HCT116 (cell line): Measurements from ENCODE around the gene KMT2B. TPM values are rescaled to one million over a fixed set of nuclear protein-coding genes. Genes with fewer than 3 reads are reported as not detected.

Source experiments
- ATAC-seq: fragments of 200-7000 bp; cut with Tn5 transposase; 2 replicates; pipeline ENCODE4 v1.9.1; 2020; ENCODE audit warnings: mild to moderate bottlenecking, moderate library complexity
- BruUV-seq: library from RNA; stranded (reverse); fragments of 400-500 nt; replicated peaks from 2 replicates; lab custom pipeline; 2021; lab: Mats Ljungman, UMichigan
- CTCF ChIA-PET: fragments of 300-600 bp; sonication (Branson Sonifier 250); formaldehyde crosslinking; loops from one replicate; lab custom pipeline; 2021; ENCODE audit warnings: antibody characterized with exemption; lab: Charles Lee
- POLR2A ChIA-PET: fragments of 300-600, 350-600 bp; sonication (Branson Sonifier 250); formaldehyde crosslinking; loops from one replicate; lab custom pipeline; 2021; ENCODE audit warnings: antibody characterized with exemption; lab: Charles Lee
- RAD21 ChIA-PET, 2 experiments: fragments of 300-600 bp; sonication (Branson Sonifier 250); formaldehyde crosslinking; loops; one replicate each; lab custom pipeline; 2023; ENCODE audit warnings: low total read pairs in 2 of 2; ENCODE audit not compliant: uncharacterized antibody in 2 of 2, unreplicated experiment in 2 of 2, low non-redundant PET in 1 of 2; lab: Charles Lee
- DNase-seq: peaks from one replicate; pipeline ENCODE4 v3.0.0-alpha.2; 2010; ENCODE audit warnings: low read depth, low spot score
- H2AFZ ChIP-seq: fragments of 200-600 bp; shearing (Covaris generic), sonication (generic); 2 replicates; pipeline ENCODE4 v1.6.1; 2017; ENCODE audit warnings: low read depth, mixed run types, mixed read lengths, antibody characterized with exemption, low read length; ENCODE audit not compliant: poor library complexity, severe bottlenecking
- H3K27ac ChIP-seq: 2 replicates; pipeline ENCODE4 v1.5.1; 2012; ENCODE audit warnings: low read depth, low read length
- H3K27me3 ChIP-seq: fragments of 200-600 bp; sonication (generic); 2 replicates; pipeline ENCODE4 v1.6.1; 2016; ENCODE audit warnings: mixed run types, low read length, mixed read lengths; ENCODE audit not compliant: insufficient read depth
- H3K36me3 ChIP-seq, 2 experiments: fragments of 200-500 bp in 1 of 2; fragments of 200-600 bp in 1 of 2; sonication (Bioruptor generic) in 1 of 2; sonication (generic) in 1 of 2; 2 replicates each; pipeline versions ENCODE4 v1.5.1 to v1.6.1; 2014 to 2016; ENCODE audit warnings: low read length in 2 of 2, inconsistent platforms in 1 of 2, mixed read lengths in 1 of 2, mixed run types in 1 of 2; ENCODE audit not compliant: insufficient read depth in 2 of 2, control insufficient read depth in 1 of 2
- H3K4me1 ChIP-seq, 2 experiments: fragments of 200-600 bp in 1 of 2; sonication (generic) in 1 of 2; 2 replicates each; pipeline versions ENCODE4 v1.5.1 to v1.6.1; 2012 to 2017; ENCODE audit warnings: low read length in 2 of 2, inconsistent platforms in 1 of 2, mild to moderate bottlenecking in 1 of 2, mixed read lengths in 1 of 2, mixed run types in 1 of 2, moderate library complexity in 1 of 2; ENCODE audit not compliant: insufficient read depth in 2 of 2, control insufficient read depth in 1 of 2
- H3K4me2 ChIP-seq: fragments of 200-600 bp; sonication (generic); 2 replicates; pipeline ENCODE4 v1.6.1; 2017; ENCODE audit warnings: mixed run types, low read length, mixed read lengths
- H3K4me3 ChIP-seq, 2 experiments: fragments of 200-600 bp in 1 of 2; sonication (generic) in 1 of 2; replicated peaks in 1 of 2; 2 replicates each; pipeline ENCODE4 v1.5.1; 2011 to 2016; ENCODE audit warnings: low read length in 2 of 2, control low read depth in 1 of 2, low read depth in 1 of 2, mild to moderate bottlenecking in 1 of 2, mixed read lengths in 1 of 2, mixed run types in 1 of 2
- H3K79me2 ChIP-seq: fragments of 200-600 bp; sonication (generic); 2 replicates; pipeline ENCODE4 v1.6.1; 2017; ENCODE audit warnings: mild to moderate bottlenecking, mixed run types, low read length, moderate library complexity, mixed read lengths; ENCODE audit not compliant: insufficient read depth
- H3K9ac ChIP-seq: fragments of 200-600 bp; sonication (generic); 2 replicates; pipeline ENCODE4 v1.6.1; 2016; ENCODE audit warnings: low read length, mixed read lengths
- H3K9me2 ChIP-seq: fragments of 200-600 bp; sonication (generic), shearing (Covaris generic); 2 replicates; pipeline ENCODE4 v1.6.1; 2017; ENCODE audit warnings: mixed run types, mild to moderate bottlenecking, moderate library complexity; ENCODE audit not compliant: insufficient read depth
- H3K9me3 ChIP-seq, 2 experiments: fragments of 200-500 bp in 1 of 2; fragments of 200-600 bp in 1 of 2; sonication (Bioruptor generic) in 1 of 2; sonication (generic) in 1 of 2; 2 replicates each; pipeline ENCODE4 v1.6.1; 2014 to 2017; ENCODE audit warnings: low read length in 2 of 2, mixed read lengths in 2 of 2, inconsistent platforms in 1 of 2, low read depth in 1 of 2, mild to moderate bottlenecking in 1 of 2, mixed run types in 1 of 2, moderate library complexity in 1 of 2; ENCODE audit not compliant: control insufficient read depth in 1 of 2, insufficient read depth in 1 of 2
- H4K20me1 ChIP-seq: fragments of 200-600 bp; sonication (generic), shearing (Covaris generic); 2 replicates; pipeline ENCODE4 v1.6.1; 2017; ENCODE audit warnings: mixed run types, mild to moderate bottlenecking, moderate library complexity; ENCODE audit not compliant: insufficient read depth
- CEBPB ChIP-seq: IDR thresholded peaks from 2 replicates; pipeline ENCODE4 v1.6.1; 2012; ENCODE audit warnings: low read depth
- EGR1 ChIP-seq: IDR thresholded peaks from 2 replicates; pipeline ENCODE4 v1.6.1; 2012; ENCODE audit warnings: low read depth
- FOSL1 ChIP-seq: IDR thresholded peaks from 2 replicates; pipeline ENCODE4 v1.6.1; 2012; ENCODE audit warnings: low read depth
- JUND ChIP-seq: IDR thresholded peaks from 2 replicates; pipeline ENCODE4 v1.6.1; 2012
- POLR2A ChIP-seq: IDR thresholded peaks from 2 replicates; pipeline ENCODE4 v1.7.0; 2011; ENCODE audit warnings: borderline replicate concordance; ENCODE audit not compliant: insufficient read depth, insufficient read length; ENCODE audit errors: extremely low read depth
- POLR2AphosphoS5 ChIP-seq: IDR thresholded peaks from 2 replicates; pipeline ENCODE4 v1.6.1; 2011; ENCODE audit warnings: mild to moderate bottlenecking, low read depth, low read length, moderate library complexity
- RAD21 ChIP-seq: IDR thresholded peaks from 2 replicates; pipeline ENCODE4 v1.6.1; 2012; ENCODE audit warnings: low read depth, mild to moderate bottlenecking
- SIN3A ChIP-seq: IDR thresholded peaks from 2 replicates; pipeline ENCODE4 v1.6.1; 2012; ENCODE audit warnings: low read depth
- SP1 ChIP-seq: IDR thresholded peaks from 2 replicates; pipeline ENCODE4 v1.6.1; 2012; ENCODE audit warnings: low read depth
- YY1 ChIP-seq: IDR thresholded peaks from 2 replicates; pipeline ENCODE4 v1.6.1; 2011; ENCODE audit warnings: low read length, low read depth, moderate library complexity, mild to moderate bottlenecking; ENCODE audit not compliant: insufficient replicate concordance; ENCODE audit errors: extremely low read depth
- ZFX ChIP-seq: fragments of 450-650 bp; IDR thresholded peaks from 2 replicates; pipeline ENCODE4 v1.6.1; 2017
- ZNF274 ChIP-seq: fragments of 200-500 bp; sonication (Bioruptor generic); IDR thresholded peaks from 2 replicates; pipeline ENCODE4 v1.6.1; 2014; ENCODE audit warnings: mild to moderate bottlenecking, low read depth, low read length, inconsistent platforms
- intact Hi-C: fragments of 100-400 bp; cut with micrococcal nuclease; formaldehyde crosslinking; loops from 2 replicates; pipeline ENCODE4 v1.10.0; 2022
- total RNA-seq: library from RNA; stranded (reverse); gene quantifications from one replicate; pipeline ENCODE4 v1.2.1, GENCODE V29; 2021; ENCODE audit not compliant: unreplicated experiment
- TF ChIP-seq, protein P1 (sequence below): IDR thresholded peaks from 2 replicates; pipeline ENCODE4 v1.6.1; 2012
- TF ChIP-seq, protein P2 (sequence below): IDR thresholded peaks from 2 replicates; pipeline ENCODE4 v1.6.1; 2012; ENCODE audit warnings: low read depth
- TF ChIP-seq, protein P3 (sequence below): IDR thresholded peaks from 2 replicates; pipeline ENCODE4 v1.6.1; 2012
- TF ChIP-seq, protein P4 (sequence below): IDR thresholded peaks from 2 replicates; pipeline ENCODE4 v1.6.1; 2011; ENCODE audit warnings: mild to moderate bottlenecking, low read length, moderate library complexity; ENCODE audit not compliant: insufficient replicate concordance; ENCODE audit errors: extremely low read depth

The KMT2B gene
- total RNA-seq, 1 experiment from 2014 or later, result 29.9 TPM

- no peak overlapping the region for H3K27ac ChIP-seq
- H3K27me3 ChIP-seq, result no peaks in the 10 kb centered on the region
- H3K9me2 ChIP-seq, result no peaks in the 10 kb centered on the region
- no TSS peak for BruUV-seq
- no peak overlapping the region for H3K4me2 ChIP-seq
- H2AFZ ChIP-seq, result no peak overlapping the region
- ATAC-seq, result no peak
- intact Hi-C loops, result no loop called here
- H3K9ac ChIP-seq, result no peak overlapping the region
- no peaks in the 10 kb centered on the region for H3K9me3 ChIP-seq
- H3K79me2 ChIP-seq, result peaks cover 5% of the 10 kb centered on the region; the same call in 1 of the 2 replicates
- no peak for DNase-seq
- RAD21 ChIA-PET, result no interaction called here
- H4K20me1 ChIP-seq, result no peaks in the 10 kb centered on the region
- TF ChIP-seq, protein P1, sequence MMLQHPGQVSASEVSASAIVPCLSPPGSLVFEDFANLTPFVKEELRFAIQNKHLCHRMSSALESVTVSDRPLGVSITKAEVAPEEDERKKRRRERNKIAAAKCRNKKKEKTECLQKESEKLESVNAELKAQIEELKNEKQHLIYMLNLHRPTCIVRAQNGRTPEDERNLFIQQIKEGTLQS, result no peak
- TF ChIP-seq YY1 (no peak), CEBPB (no peak), ZFX (no peak), JUND (no peak), POLR2AphosphoS5 (no peak), SIN3A (no peak), SP1 (no peak), FOSL1 (no peak), ZNF274 (no peak), RAD21 (no peak), EGR1 (no peak), POLR2A (no peak)
- TF ChIP-seq, protein P2, sequence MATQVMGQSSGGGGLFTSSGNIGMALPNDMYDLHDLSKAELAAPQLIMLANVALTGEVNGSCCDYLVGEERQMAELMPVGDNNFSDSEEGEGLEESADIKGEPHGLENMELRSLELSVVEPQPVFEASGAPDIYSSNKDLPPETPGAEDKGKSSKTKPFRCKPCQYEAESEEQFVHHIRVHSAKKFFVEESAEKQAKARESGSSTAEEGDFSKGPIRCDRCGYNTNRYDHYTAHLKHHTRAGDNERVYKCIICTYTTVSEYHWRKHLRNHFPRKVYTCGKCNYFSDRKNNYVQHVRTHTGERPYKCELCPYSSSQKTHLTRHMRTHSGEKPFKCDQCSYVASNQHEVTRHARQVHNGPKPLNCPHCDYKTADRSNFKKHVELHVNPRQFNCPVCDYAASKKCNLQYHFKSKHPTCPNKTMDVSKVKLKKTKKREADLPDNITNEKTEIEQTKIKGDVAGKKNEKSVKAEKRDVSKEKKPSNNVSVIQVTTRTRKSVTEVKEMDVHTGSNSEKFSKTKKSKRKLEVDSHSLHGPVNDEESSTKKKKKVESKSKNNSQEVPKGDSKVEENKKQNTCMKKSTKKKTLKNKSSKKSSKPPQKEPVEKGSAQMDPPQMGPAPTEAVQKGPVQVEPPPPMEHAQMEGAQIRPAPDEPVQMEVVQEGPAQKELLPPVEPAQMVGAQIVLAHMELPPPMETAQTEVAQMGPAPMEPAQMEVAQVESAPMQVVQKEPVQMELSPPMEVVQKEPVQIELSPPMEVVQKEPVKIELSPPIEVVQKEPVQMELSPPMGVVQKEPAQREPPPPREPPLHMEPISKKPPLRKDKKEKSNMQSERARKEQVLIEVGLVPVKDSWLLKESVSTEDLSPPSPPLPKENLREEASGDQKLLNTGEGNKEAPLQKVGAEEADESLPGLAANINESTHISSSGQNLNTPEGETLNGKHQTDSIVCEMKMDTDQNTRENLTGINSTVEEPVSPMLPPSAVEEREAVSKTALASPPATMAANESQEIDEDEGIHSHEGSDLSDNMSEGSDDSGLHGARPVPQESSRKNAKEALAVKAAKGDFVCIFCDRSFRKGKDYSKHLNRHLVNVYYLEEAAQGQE, result no peak
- TF ChIP-seq, protein P3, sequence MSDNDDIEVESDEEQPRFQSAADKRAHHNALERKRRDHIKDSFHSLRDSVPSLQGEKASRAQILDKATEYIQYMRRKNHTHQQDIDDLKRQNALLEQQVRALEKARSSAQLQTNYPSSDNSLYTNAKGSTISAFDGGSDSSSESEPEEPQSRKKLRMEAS, result no peak
- TF ChIP-seq, protein P4, sequence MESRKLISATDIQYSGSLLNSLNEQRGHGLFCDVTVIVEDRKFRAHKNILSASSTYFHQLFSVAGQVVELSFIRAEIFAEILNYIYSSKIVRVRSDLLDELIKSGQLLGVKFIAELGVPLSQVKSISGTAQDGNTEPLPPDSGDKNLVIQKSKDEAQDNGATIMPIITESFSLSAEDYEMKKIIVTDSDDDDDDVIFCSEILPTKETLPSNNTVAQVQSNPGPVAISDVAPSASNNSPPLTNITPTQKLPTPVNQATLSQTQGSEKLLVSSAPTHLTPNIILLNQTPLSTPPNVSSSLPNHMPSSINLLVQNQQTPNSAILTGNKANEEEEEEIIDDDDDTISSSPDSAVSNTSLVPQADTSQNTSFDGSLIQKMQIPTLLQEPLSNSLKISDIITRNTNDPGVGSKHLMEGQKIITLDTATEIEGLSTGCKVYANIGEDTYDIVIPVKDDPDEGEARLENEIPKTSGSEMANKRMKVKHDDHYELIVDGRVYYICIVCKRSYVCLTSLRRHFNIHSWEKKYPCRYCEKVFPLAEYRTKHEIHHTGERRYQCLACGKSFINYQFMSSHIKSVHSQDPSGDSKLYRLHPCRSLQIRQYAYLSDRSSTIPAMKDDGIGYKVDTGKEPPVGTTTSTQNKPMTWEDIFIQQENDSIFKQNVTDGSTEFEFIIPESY, result no peak
- POLR2A ChIA-PET, result no interaction called here
- peaks cover 13 to 16% of the 10 kb centered on the region in 2 experiments for H3K4me1 ChIP-seq
- H3K4me3 ChIP-seq, result no peak overlapping the region
- no peaks in the 10 kb centered on the region; a peak in 2 of 4 replicates for H3K36me3 ChIP-seq
- CTCF ChIA-PET, result no interaction called here
These were observed 35.0 kb downstream of the KMT2B start for GRCh38 chr19:35752746-35753350.
